Erythroblast (primary cell): ENCODE data around the gene AMBRA1.
A peak's percentile ranks its signal among the peaks of the same experiment; 100 is the strongest.
"Not testable (repeated sequence)": the region's sequence is repeated elsewhere in the genome, so short reads cannot be mapped to it uniquely, and the experiment has no call there.

ENCODE experiments used
- DNase-seq, 2 experiments: peaks; one replicate each; lab custom pipeline; 2025; lab: John Stamatoyannopoulos, UW
- GATA1 ChIP-seq: IDR thresholded peaks from 2 replicates; pipeline ENCODE4 v1.6.1; 2011; ENCODE audit warnings: low read depth, mild to moderate bottlenecking, control low read depth, low read length, moderate library complexity
- POLR2A ChIP-seq: IDR thresholded peaks from 2 replicates; pipeline ENCODE4 v1.6.1; 2011; ENCODE audit warnings: mild to moderate bottlenecking, low read length

AMBRA1 gene

GRCh38 chr11:46382646-46383403 is 211.0 kb downstream of the AMBRA1 start:
- no peak for TF ChIP-seq POLR2A
- no peak for TF ChIP-seq GATA1
- peak in 1 of 2 experiments; percentile 40 for DNase-seq

- DNase-seq: peak in 1 of 2 experiments; percentile 34
- TF ChIP-seq POLR2A: no peak
- TF ChIP-seq GATA1: no peak
Observed at GRCh38 chr11:46381819-46382645, 211.8 kb downstream of the AMBRA1 start.

- TF ChIP-seq POLR2A (no peak), GATA1 (no peak)
- peak in 1 of 2 experiments; percentile 46 for DNase-seq
Observed at GRCh38 chr11:46381048-46381818, 212.6 kb downstream of the AMBRA1 start, which contains the start of gene MDK. Gene MDK (plus strand): TSS chr11:46381669. CDS start chr11:46382058, 389 bp downstream.

- TF ChIP-seq GATA1 (no peak), POLR2A (no peak)
- DNase-seq: peak; percentile 28 to 50
Observed at GRCh38 chr11:46380340-46381047, 213.3 kb downstream of the AMBRA1 start.

- not testable (repeated sequence) for DNase-seq
Observed at GRCh38 chr11:46379482-46380293, 214.1 kb downstream of the AMBRA1 start.

GRCh38 chr11:46378811-46379481 is 214.9 kb downstream of the AMBRA1 start:
- TF ChIP-seq GATA1 (no peak), POLR2A (no peak)

GRCh38 chr11:46378296-46378695 is 215.5 kb downstream of the AMBRA1 start:
- TF ChIP-seq POLR2A: no peak
- no peak for DNase-seq

More at GRCh38 chr11:46378811-46379481, 214.9 kb downstream of the AMBRA1 start:
- DNase-seq: no peak

- no peak for TF ChIP-seq GATA1
- TF ChIP-seq POLR2A: no peak
- DNase-seq: no peak
Observed at GRCh38 chr11:46377831-46378230, 216.0 kb downstream of the AMBRA1 start.

GRCh38 chr11:46377290-46377689 is 216.5 kb downstream of the AMBRA1 start:
- TF ChIP-seq GATA1 (no peak), POLR2A (no peak)
- DNase-seq: no peak

- DNase-seq: no peak
- no peak for TF ChIP-seq POLR2A
- TF ChIP-seq GATA1: no peak
Observed at GRCh38 chr11:46376258-46377050, 217.4 kb downstream of the AMBRA1 start.
